DOHH2 (cell line): ENCODE measurements around the gene UACA.

Source experiments
- H3F3A ChIP-seq: fragments of 200-600 bp; sonication (generic), shearing (Covaris generic); 2 replicates; pipeline ENCODE4 v1.6.0; 2016; ENCODE audit warnings: antibody characterized with exemption, mild to moderate bottlenecking; ENCODE audit not compliant: control insufficient read depth, insufficient read depth
- H3K27ac ChIP-seq: fragments of 200-600 bp; sonication (generic); 2 replicates; pipeline ENCODE4 v1.5.1; 2014; ENCODE audit warnings: low read depth, mild to moderate bottlenecking, low read length, moderate library complexity
- H3K27me3 ChIP-seq: fragments of 200-600 bp; sonication (generic); 2 replicates; pipeline ENCODE4 v1.6.1; 2014; ENCODE audit warnings: mild to moderate bottlenecking, low read length, mixed read lengths; ENCODE audit not compliant: control insufficient read depth
- H3K36me3 ChIP-seq: fragments of 200-600 bp; sonication (generic); 2 replicates; pipeline ENCODE4 v1.6.1; 2014; ENCODE audit warnings: mild to moderate bottlenecking, low read length, moderate library complexity, mixed read lengths; ENCODE audit not compliant: control insufficient read depth
- H3K4me1 ChIP-seq: fragments of 200-600 bp; sonication (generic); 2 replicates; pipeline ENCODE4 v1.6.1; 2014; ENCODE audit warnings: mild to moderate bottlenecking, low read length, mixed read lengths; ENCODE audit not compliant: control insufficient read depth
- H3K4me2 ChIP-seq: fragments of 200-600 bp; sonication (generic); 2 replicates; pipeline ENCODE4 v1.6.0; 2014; ENCODE audit warnings: mild to moderate bottlenecking, low read length, moderate library complexity
- H3K4me3 ChIP-seq: fragments of 200-600 bp; sonication (generic); 2 replicates; pipeline ENCODE4 v1.5.1; 2014; ENCODE audit warnings: mild to moderate bottlenecking, low read length, mixed read lengths
- H3K79me2 ChIP-seq: fragments of 200-600 bp; sonication (generic); 2 replicates; pipeline ENCODE4 v1.6.1; 2014; ENCODE audit warnings: mild to moderate bottlenecking, low read length, mixed read lengths; ENCODE audit not compliant: control insufficient read depth
- H3K9me2 ChIP-seq: fragments of 200-600 bp; sonication (generic); replicated peaks from 2 replicates; pipeline ENCODE4 v1.6.1; 2014; ENCODE audit warnings: mild to moderate bottlenecking, low read length, mixed read lengths; ENCODE audit not compliant: control insufficient read depth
- H3K9me3 ChIP-seq: fragments of 200-600 bp; sonication (generic); 2 replicates; pipeline ENCODE4 v1.6.1; 2014; ENCODE audit warnings: antibody characterized with exemption, low read length, mixed read lengths; ENCODE audit not compliant: control insufficient read depth, insufficient read depth
- H4K20me1 ChIP-seq: fragments of 200-600 bp; sonication (generic); 2 replicates; pipeline ENCODE4 v1.6.0; 2014; ENCODE audit warnings: low read depth, mild to moderate bottlenecking, antibody characterized with exemption, low read length, moderate library complexity; ENCODE audit not compliant: control insufficient read depth, insufficient read depth
- CTCF ChIP-seq: fragments of 200-600 bp; sonication (generic); IDR thresholded peaks from one replicate; pipeline ENCODE4 v1.5.1; 2014; ENCODE audit warnings: antibody characterized with exemption, mild to moderate bottlenecking, low read depth, low read length; ENCODE audit not compliant: poor library complexity, severe bottlenecking
- EZH2phosphoT487 ChIP-seq: fragments of 200-600 bp; sonication (generic); IDR thresholded peaks from 2 replicates; pipeline ENCODE4 v1.6.1; 2017; ENCODE audit warnings: borderline replicate concordance, mild to moderate bottlenecking, antibody characterized with exemption, low read length, moderate library complexity, mixed read lengths

The UACA gene

GRCh38 chr15:70792171-70792573 lies 28.8 kb upstream of the UACA start:
- Histone ChIP-seq H3K4me2 (no peak overlapping the region), H3K4me1 (no peaks in the 10 kb centered on the region), H3K27me3 (no peaks in the 10 kb centered on the region), H3F3A (no peaks in the 10 kb centered on the region), H3K79me2 (no peaks in the 10 kb centered on the region), H3K9me2 (no peaks in the 10 kb centered on the region), H3K4me3 (no peak overlapping the region), H3K36me3 (no peaks in the 10 kb centered on the region), H4K20me1 (no peaks in the 10 kb centered on the region), H3K27ac (no peak overlapping the region), H3K9me3 (no peaks in the 10 kb centered on the region)
- TF ChIP-seq EZH2phosphoT487 (no peak), CTCF (no peak)

- H3K27me3 ChIP-seq = no peaks in the 10 kb centered on the region
- H3F3A ChIP-seq = no peaks in the 10 kb centered on the region
- H3K4me2 ChIP-seq = no peak overlapping the region
- H3K79me2 ChIP-seq = no peaks in the 10 kb centered on the region
- H3K9me3 ChIP-seq = no peaks in the 10 kb centered on the region
- TF ChIP-seq EZH2phosphoT487 (no peak), CTCF (no peak)
- no peak overlapping the region for H3K4me3 ChIP-seq
- no peaks in the 10 kb centered on the region for H3K9me2 ChIP-seq
- H3K4me1 ChIP-seq = no peaks in the 10 kb centered on the region
- H3K36me3 ChIP-seq = no peaks in the 10 kb centered on the region
- H4K20me1 ChIP-seq = no peaks in the 10 kb centered on the region
- no peak overlapping the region for H3K27ac ChIP-seq
Observed at GRCh38 chr15:70791259-70791658, 27.9 kb upstream of the UACA start.

DNA sequence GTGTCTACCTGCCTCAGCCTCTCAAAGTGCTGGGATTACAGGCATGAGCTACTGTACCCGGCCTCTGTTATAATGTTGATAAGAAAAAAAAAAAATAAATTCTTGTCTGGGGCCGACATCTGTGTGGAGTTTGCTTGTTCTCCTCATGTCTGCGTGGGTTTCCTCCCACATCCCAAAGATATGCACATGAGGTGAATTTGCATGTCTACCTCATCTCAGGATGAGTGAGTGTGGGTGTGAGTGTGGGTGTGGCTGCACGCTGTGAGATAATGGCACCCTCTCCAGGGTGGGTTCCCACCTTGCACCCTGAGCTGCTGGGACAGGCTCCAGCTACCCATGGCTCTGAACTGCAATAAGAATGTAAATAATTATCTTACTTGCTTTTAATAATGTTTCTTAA lies 25.9 kb upstream of the UACA start:
- no peaks in the 10 kb centered on the region for H3K27me3 ChIP-seq
- no peaks in the 10 kb centered on the region for H4K20me1 ChIP-seq
- H3K27ac ChIP-seq = no peak overlapping the region
- no peaks in the 10 kb centered on the region for H3K9me2 ChIP-seq
- no peaks in the 10 kb centered on the region for H3K9me3 ChIP-seq
- no peaks in the 10 kb centered on the region for H3F3A ChIP-seq
- H3K36me3 ChIP-seq = no peaks in the 10 kb centered on the region
- H3K4me3 ChIP-seq = no peak overlapping the region
- no peaks in the 10 kb centered on the region for H3K4me1 ChIP-seq
- no peaks in the 10 kb centered on the region for H3K79me2 ChIP-seq
- TF ChIP-seq EZH2phosphoT487 = no peak
- TF ChIP-seq CTCF = no peak
- H3K4me2 ChIP-seq = no peak overlapping the region
